ENCODE measurements around the gene CENPVL2. TPM values are rescaled to one million over a fixed set of nuclear protein-coding genes. Genes with fewer than 3 reads are reported as not detected.

CENPVL2 gene
- total and polyA plus RNA-seq, 2 donors (not counting 3 experiments of a cell fraction or from before 2014, with no cell fraction given): not detected

Other genes with a start within 250 kb of the CENPVL2 start
- gene NUDT11, start 186.2 kb downstream of the CENPVL2 start, total RNA-seq: 3.7 and 3.9 TPM in 2 replicates
- 3.5 and 4.3 TPM in 2 replicates for gene NUDT11, start 186.2 kb downstream of the CENPVL2 start, polyA plus RNA-seq
- gene CENPVL3, start 63.9 kb downstream of the CENPVL2 start, total RNA-seq: not detected in 2 replicates
- gene CENPVL3, start 63.9 kb downstream of the CENPVL2 start, polyA plus RNA-seq: not detected in 2 replicates
- gene CENPVL1, start 27.7 kb upstream of the CENPVL2 start, total RNA-seq: not detected in 2 replicates
- not detected in 2 replicates for gene CENPVL1, start 27.7 kb upstream of the CENPVL2 start, polyA plus RNA-seq
- 7.5 TPM in 2 replicates for gene GSPT2, start 60.6 kb upstream of the CENPVL2 start, total RNA-seq
- gene GSPT2, start 60.6 kb upstream of the CENPVL2 start, polyA plus RNA-seq: 2.0 and 2.1 TPM in 2 replicates
- gene MAGED1, start 210.8 kb upstream of the CENPVL2 start, total RNA-seq: 192 and 207 TPM in 2 replicates
- 190 and 198 TPM in 2 replicates for gene MAGED1, start 210.8 kb upstream of the CENPVL2 start, polyA plus RNA-seq

Data from endothelial cell of umbilical vein (primary cell).